EL (cell line): ENCODE data around the gene KPRP.

Experiments
- DNase-seq: peaks from one replicate; pipeline ENCODE4 v3.0.0-alpha.2; 2016

The KPRP gene

GRCh38 chr1:152774875-152775274, 17.1 kb downstream of the KPRP start, which contains the start of gene LCE1F:
TSS of gene LCE1F (plus strand) at chr1:152775140. CDS start at chr1:152776372, 1,232 bp downstream.
- DNase-seq = no peak

DNA sequence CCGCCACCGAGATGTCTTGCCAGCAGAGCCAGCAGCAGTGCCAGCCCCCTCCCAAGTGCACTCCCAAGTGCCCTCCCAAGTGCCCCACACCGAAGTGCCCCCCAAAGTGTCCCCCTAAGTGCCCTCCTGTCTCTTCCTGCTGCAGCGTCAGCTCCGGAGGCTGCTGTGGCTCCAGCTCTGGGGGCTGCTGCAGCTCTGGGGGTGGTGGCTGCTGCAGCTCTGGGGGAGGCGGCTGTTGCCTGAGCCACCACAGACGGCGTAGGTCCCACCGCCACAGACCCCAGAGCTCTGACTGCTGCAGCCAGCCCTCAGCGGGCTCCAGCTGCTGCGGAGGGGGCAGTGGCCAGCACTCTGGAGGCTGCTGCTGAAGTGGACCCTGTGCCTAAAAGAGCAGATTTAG, 18.5 kb downstream of the KPRP start:
- DNase-seq = no peak

GRCh38 chr1:152777510-152778137, 19.8 kb downstream of the KPRP start:
- peak; percentile 46 for DNase-seq

DNA sequence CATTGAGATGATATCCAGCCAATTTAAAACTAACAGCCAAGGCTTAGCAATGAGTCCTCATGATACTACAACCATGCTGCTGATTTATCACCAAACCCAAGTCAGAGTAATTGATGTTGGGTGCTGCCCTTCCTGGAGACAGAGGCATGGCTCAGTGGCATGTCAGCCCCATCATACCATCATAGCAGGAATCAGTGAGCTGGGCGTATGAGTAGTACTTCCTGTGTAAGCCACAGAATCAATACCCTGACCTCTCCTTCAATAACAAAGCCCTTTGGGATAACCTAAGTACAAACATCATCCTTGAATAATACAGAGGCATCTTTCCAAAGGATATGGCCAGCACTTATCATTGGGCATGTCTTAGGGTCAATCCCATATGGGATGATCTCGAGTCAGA, 25.3 kb downstream of the KPRP start:
- DNase-seq = no peak

- no peak for DNase-seq
Measured at GRCh38 chr1:152786077-152786476, 28.3 kb downstream of the KPRP start, which contains the start of gene LCE1E. TSS of gene LCE1E (plus strand) at chr1:152786257. CDS start at chr1:152787300, 1,043 bp downstream.

- no peak for DNase-seq
Measured at GRCh38 chr1:152795686-152796085, 37.9 kb downstream of the KPRP start.

DNA sequence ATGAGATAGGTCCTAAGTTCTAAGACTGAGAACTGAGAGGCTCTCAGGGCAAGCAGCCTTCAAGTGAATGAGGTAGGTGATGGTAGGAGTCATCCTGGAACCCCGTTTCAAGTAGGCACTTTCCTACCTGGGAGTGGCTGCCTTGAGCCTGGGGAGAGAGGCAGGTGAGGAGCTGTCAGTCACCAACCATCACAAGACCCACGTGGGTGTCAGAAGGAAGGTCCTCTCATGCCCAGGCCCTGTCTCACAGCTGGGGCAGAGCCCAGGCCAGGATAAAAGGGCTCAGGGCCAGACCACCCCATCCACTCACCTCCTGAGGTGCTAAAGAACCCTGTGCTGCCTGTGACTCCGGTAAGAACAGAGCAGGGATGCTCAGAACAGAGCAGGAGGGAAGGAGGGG, 38.6 kb downstream of the KPRP start, which contains the start of gene LCE1D:
Gene LCE1D (plus strand): TSS at position 301 of the 400 bp plus-strand sequence. CDS start 1,074 bp downstream, outside the sequence.
- DNase-seq = no peak

DNA sequence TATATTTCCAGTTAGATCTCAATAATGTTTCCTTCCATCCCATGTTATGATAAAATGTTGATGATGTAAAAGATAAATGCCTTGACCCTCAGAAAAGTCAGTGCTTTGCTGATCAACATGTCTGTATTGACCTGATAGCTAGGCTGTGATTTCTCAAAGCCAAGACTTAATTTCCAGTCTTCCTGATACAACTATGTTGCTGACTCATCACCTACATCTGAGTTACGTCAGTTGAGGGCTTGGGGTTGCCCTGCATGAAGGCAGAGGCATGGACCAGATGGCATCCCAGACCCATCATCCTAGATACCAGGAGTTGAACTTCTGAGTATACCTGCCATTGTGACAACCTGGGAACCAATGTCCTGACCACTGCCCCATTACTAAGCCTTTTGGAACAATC, 43.5 kb downstream of the KPRP start:
- DNase-seq = no peak

DNA sequence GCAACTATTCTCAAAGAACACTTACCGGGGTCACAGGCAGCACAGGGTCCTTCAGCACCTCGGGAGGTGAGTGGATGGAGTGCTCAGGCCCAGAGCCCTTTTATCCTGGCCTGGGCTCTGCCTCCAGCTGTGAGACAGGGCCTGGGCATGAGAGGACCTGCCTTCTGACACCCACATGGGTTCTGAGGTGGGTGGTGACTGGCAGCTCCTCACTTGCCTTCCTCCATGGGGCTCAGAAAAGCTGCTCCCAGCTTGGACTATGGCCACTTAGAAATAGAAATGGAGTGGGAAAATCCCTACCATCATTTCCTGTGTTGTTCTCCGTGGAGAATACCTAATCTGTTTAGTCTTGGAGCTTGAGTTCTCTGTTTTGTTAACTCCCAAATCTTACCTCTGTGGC, 48.8 kb downstream of the KPRP start, which contains the start of gene LCE1C:
Gene LCE1C (minus strand): TSS at position 76 of the 400 bp plus-strand sequence. CDS start 1,173 bp downstream, outside the sequence.
- DNase-seq = no peak

DNA sequence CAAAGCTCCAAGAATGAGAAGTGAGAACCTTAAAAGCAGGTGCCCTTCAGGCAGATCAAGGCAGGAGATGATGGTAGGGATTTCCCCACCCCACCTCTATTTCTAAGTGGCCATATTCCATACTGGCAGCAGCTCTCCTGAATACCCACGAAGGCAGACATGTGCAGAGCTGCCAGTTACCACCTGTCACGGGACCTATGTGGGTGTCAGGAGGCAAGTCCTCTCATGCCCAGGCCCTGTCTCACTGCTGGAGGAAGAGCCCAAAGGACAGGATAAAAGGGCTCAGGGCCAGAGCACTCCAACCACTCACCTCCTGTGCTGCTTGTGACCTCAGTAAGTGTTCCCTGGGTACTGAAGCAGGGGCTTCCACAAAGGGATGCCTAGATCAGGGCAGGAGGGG, 53.2 kb downstream of the KPRP start:
- DNase-seq = no peak
